Panc1 (cell line): ENCODE results near the gene SYT17. TPM values are rescaled to one million over a fixed set of nuclear protein-coding genes. Genes with fewer than 3 reads are reported as not detected.

Experiments
- ATAC-seq: fragments of 200-7000 bp; cut with Tn5 transposase; 2 replicates; pipeline ENCODE4 v1.9.1; 2020; ENCODE audit warnings: mild to moderate bottlenecking, moderate library complexity
- BruUV-seq: library from RNA; stranded (reverse); fragments of 400-500 nt; replicated peaks from 2 replicates; lab custom pipeline; 2021; lab: Mats Ljungman, UMichigan
- CTCF ChIA-PET: fragments of 300-600 bp; sonication (Branson Sonifier 250); formaldehyde crosslinking; loops from one replicate; lab custom pipeline; 2022; ENCODE audit warnings: antibody characterized with exemption; lab: Charles Lee
- POLR2A ChIA-PET: fragments of 300-600 bp; sonication (Branson Sonifier 250); formaldehyde crosslinking; loops from one replicate; lab custom pipeline; 2022; ENCODE audit warnings: antibody characterized with exemption; lab: Charles Lee
- DNase-seq: peaks from one replicate; pipeline ENCODE4 v3.0.0-alpha.2; 2010; ENCODE audit warnings: low read depth, low spot score
- H3K27ac ChIP-seq: 2 replicates; pipeline ENCODE4 v1.5.1; 2011; ENCODE audit warnings: mild to moderate bottlenecking, low read length, inconsistent platforms
- H3K27me3 ChIP-seq: fragments of 200-500 bp; sonication (Bioruptor generic); 2 replicates; pipeline ENCODE4 v1.6.0; 2014; ENCODE audit warnings: low read length, inconsistent platforms; ENCODE audit not compliant: control insufficient read depth, insufficient read depth
- H3K36me3 ChIP-seq: fragments of 200-500 bp; sonication (Bioruptor generic); 2 replicates; pipeline ENCODE4 v1.5.1; 2014; ENCODE audit warnings: inconsistent platforms, mild to moderate bottlenecking, low read length, moderate library complexity; ENCODE audit not compliant: control insufficient read depth, insufficient read depth
- H3K4me1 ChIP-seq: 2 replicates; pipeline ENCODE4 v1.5.1; 2011; ENCODE audit warnings: inconsistent platforms, mild to moderate bottlenecking, low read length, moderate library complexity; ENCODE audit not compliant: control insufficient read depth, insufficient read depth
- H3K4me3 ChIP-seq, 2 experiments: 2 replicates each; pipeline ENCODE4 v1.5.1; 2011 to 2012; ENCODE audit warnings: low read depth in 2 of 2, low read length in 2 of 2, mild to moderate bottlenecking in 2 of 2, inconsistent platforms in 1 of 2, moderate library complexity in 1 of 2
- H3K9me3 ChIP-seq: fragments of 200-500 bp; sonication (Bioruptor generic); 2 replicates; pipeline ENCODE4 v1.5.1; 2014; ENCODE audit warnings: low read depth, mild to moderate bottlenecking, inconsistent platforms, low read length, moderate library complexity; ENCODE audit not compliant: control insufficient read depth, insufficient read depth
- CTCF ChIP-seq: fragments of 450-650 bp; IDR thresholded peaks from 2 replicates; pipeline ENCODE4 v1.5.1; 2017; ENCODE audit warnings: mild to moderate bottlenecking
- POLR2AphosphoS5 ChIP-seq: IDR thresholded peaks from 2 replicates; pipeline ENCODE4 v1.6.1; 2012; ENCODE audit warnings: mild to moderate bottlenecking, low read depth, low read length, moderate library complexity
- SIN3A ChIP-seq: IDR thresholded peaks from 2 replicates; pipeline ENCODE4 v1.6.1; 2012; ENCODE audit warnings: low read depth, mild to moderate bottlenecking, low read length, moderate library complexity, borderline replicate concordance; ENCODE audit not compliant: insufficient read depth
- TCF7L2 ChIP-seq: IDR thresholded peaks from 2 replicates; pipeline ENCODE4 v1.6.1; 2011; ENCODE audit warnings: mild to moderate bottlenecking, low read depth, low read length, inconsistent platforms
- in situ Hi-C: cut with HindIII; loops from 2 replicates; pipeline ENCODE4 v1.10.0; 2016; ENCODE audit warnings: low sequenced_read_pairs, low pct_unique_long_range_greater_than_20kb
- intact Hi-C: fragments of 100-400 bp; cut with micrococcal nuclease; formaldehyde crosslinking; loops from one replicate; pipeline ENCODE4 v1.10.0; 2022; ENCODE audit not compliant: unreplicated experiment
- total RNA-seq: library from RNA; stranded (reverse); gene quantifications from one replicate; pipeline ENCODE4 v1.2.1, GENCODE V29; 2021; ENCODE audit not compliant: unreplicated experiment
- TF ChIP-seq, protein P1 (sequence below), 2 experiments: IDR thresholded peaks; 2 replicates each; pipeline ENCODE4 v1.6.1; 2011 to 2012; ENCODE audit warnings: low read depth in 2 of 2, control low read depth in 1 of 2, low read length in 1 of 2, mild to moderate bottlenecking in 1 of 2, moderate library complexity in 1 of 2; ENCODE audit not compliant: insufficient read depth in 1 of 2

SYT17 gene
- total RNA-seq, 1 experiment from 2014 or later: 5.4 TPM

GRCh38 chr16:19228052-19228451, 60.0 kb downstream of the SYT17 start:
- TF ChIP-seq SIN3A (no peak), TCF7L2 (no peak), CTCF (no peak), POLR2AphosphoS5 (no peak)
- TF ChIP-seq, protein P1, sequence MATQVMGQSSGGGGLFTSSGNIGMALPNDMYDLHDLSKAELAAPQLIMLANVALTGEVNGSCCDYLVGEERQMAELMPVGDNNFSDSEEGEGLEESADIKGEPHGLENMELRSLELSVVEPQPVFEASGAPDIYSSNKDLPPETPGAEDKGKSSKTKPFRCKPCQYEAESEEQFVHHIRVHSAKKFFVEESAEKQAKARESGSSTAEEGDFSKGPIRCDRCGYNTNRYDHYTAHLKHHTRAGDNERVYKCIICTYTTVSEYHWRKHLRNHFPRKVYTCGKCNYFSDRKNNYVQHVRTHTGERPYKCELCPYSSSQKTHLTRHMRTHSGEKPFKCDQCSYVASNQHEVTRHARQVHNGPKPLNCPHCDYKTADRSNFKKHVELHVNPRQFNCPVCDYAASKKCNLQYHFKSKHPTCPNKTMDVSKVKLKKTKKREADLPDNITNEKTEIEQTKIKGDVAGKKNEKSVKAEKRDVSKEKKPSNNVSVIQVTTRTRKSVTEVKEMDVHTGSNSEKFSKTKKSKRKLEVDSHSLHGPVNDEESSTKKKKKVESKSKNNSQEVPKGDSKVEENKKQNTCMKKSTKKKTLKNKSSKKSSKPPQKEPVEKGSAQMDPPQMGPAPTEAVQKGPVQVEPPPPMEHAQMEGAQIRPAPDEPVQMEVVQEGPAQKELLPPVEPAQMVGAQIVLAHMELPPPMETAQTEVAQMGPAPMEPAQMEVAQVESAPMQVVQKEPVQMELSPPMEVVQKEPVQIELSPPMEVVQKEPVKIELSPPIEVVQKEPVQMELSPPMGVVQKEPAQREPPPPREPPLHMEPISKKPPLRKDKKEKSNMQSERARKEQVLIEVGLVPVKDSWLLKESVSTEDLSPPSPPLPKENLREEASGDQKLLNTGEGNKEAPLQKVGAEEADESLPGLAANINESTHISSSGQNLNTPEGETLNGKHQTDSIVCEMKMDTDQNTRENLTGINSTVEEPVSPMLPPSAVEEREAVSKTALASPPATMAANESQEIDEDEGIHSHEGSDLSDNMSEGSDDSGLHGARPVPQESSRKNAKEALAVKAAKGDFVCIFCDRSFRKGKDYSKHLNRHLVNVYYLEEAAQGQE (IDR thresholded peaks at IDR 0.05; ENCODE audit: insufficient read depth in 1 of 2, low read depth in 2 of 2, low read length in 1 of 2): no peak
- ChIA-PET POLR2A (no interaction called here), CTCF (no interaction called here)
- Histone ChIP-seq H3K9me3 (no peaks in the 10 kb centered on the region), H3K4me1 (no peaks in the 10 kb centered on the region), H3K36me3 (no peaks in the 10 kb centered on the region), H3K27ac (no peak overlapping the region), H3K27me3 (no peaks in the 10 kb centered on the region), H3K4me3 (no peak overlapping the region)
- no TSS peak for BruUV-seq
- intact Hi-C loops: no loop called here
- in situ Hi-C loops: no loop called here
- DNase-seq: no peak
- no peak for ATAC-seq

- no peak overlapping the region for H3K27ac ChIP-seq
- CTCF ChIA-PET: no interaction called here
- DNase-seq (no peak), ATAC-seq (no peak)
- intact Hi-C loops: no loop called here
- POLR2A ChIA-PET: no interaction called here
- no peaks in the 10 kb centered on the region for H3K4me1 ChIP-seq
- TF ChIP-seq CTCF: no peak
- no peak for TF ChIP-seq POLR2AphosphoS5
- no peak for TF ChIP-seq SIN3A
- TF ChIP-seq, protein P1 (IDR thresholded peaks at IDR 0.05; ENCODE audit: insufficient read depth in 1 of 2, low read depth in 2 of 2, low read length in 1 of 2): no peak
- TF ChIP-seq TCF7L2: no peak
- H3K4me3 ChIP-seq: no peak overlapping the region
- in situ Hi-C loops: no loop called here
- no peaks in the 10 kb centered on the region for H3K27me3 ChIP-seq
- H3K9me3 ChIP-seq: no peaks in the 10 kb centered on the region
- no TSS peak for BruUV-seq
- H3K36me3 ChIP-seq: no peaks in the 10 kb centered on the region
These were observed 60.5 kb downstream of the SYT17 start for GRCh38 chr16:19228575-19228974.
